A673 (cell line): ENCODE results near the gene RBBP7.

Experiments
- CTCF ChIP-seq: fragments of 300-800, 200-600 bp; sonication (generic); conservative IDR thresholded peaks from 2 replicates; pipeline ENCODE4 v1.5.1; 2017; ENCODE audit warnings: low read depth, mild to moderate bottlenecking, antibody characterized with exemption, low read length, moderate library complexity, mixed read lengths
- EZH2 ChIP-seq: fragments of 200-600 bp; sonication (generic); IDR thresholded peaks from 2 replicates; pipeline ENCODE4 v1.6.1; 2017; ENCODE audit warnings: borderline replicate concordance, low read depth, mild to moderate bottlenecking, mixed read lengths, antibody characterized with exemption, low read length; ENCODE audit not compliant: poor library complexity, severe bottlenecking

- TF ChIP-seq CTCF (no peak), EZH2 (no peak)
Measured at GRCh38 chrX:16838202-16839066, 31.7 kb downstream of the RBBP7 start.
